MM.1S (cell line): ENCODE data around the gene ENDOU.

Experiments
- DNase-seq: peaks from one replicate; pipeline ENCODE4 v3.0.0-alpha.2; 2015
- H2AFZ ChIP-seq: fragments of 300-600 bp; sonication (generic); 2 replicates; pipeline ENCODE4 v1.6.0; 2016; ENCODE audit warnings: antibody characterized with exemption, low read length
- H3F3A ChIP-seq: fragments of 300-600 bp; sonication (generic); 2 replicates; pipeline ENCODE4 v1.6.1; 2016; ENCODE audit warnings: mild to moderate bottlenecking, antibody characterized with exemption, low read length, moderate library complexity, mixed read lengths; ENCODE audit not compliant: insufficient read depth
- H3K27ac ChIP-seq: fragments of 300-600 bp; sonication (generic); 2 replicates; pipeline ENCODE4 v1.5.1; 2016; ENCODE audit warnings: mild to moderate bottlenecking, low read length
- H3K27me3 ChIP-seq: fragments of 300-600 bp; sonication (generic); replicated peaks from 2 replicates; pipeline ENCODE4 v1.6.0; 2016; ENCODE audit warnings: low read length; ENCODE audit not compliant: insufficient read depth
- H3K36me3 ChIP-seq: fragments of 300-600 bp; sonication (generic); replicated peaks from 2 replicates; pipeline ENCODE4 v1.6.1; 2016; ENCODE audit warnings: mild to moderate bottlenecking, low read length, mixed read lengths; ENCODE audit not compliant: insufficient read depth
- H3K4me1 ChIP-seq: fragments of 300-600 bp; sonication (generic); 2 replicates; pipeline ENCODE4 v1.6.1; 2016; ENCODE audit warnings: low read length, mixed read lengths
- H3K4me2 ChIP-seq: fragments of 300-600 bp; sonication (generic); 2 replicates; pipeline ENCODE4 v1.6.0; 2016; ENCODE audit warnings: low read depth, low read length
- H3K4me3 ChIP-seq: fragments of 300-600 bp; sonication (generic); 2 replicates; pipeline ENCODE4 v1.5.1; 2016; ENCODE audit warnings: low read length, mixed read lengths
- H3K79me2 ChIP-seq: fragments of 300-600 bp; sonication (generic); 2 replicates; pipeline ENCODE4 v1.6.1; 2016; ENCODE audit warnings: mixed run types, low read length, mixed read lengths
- H3K9ac ChIP-seq: fragments of 300-600 bp; sonication (generic); 2 replicates; pipeline ENCODE4 v1.6.1; 2016; ENCODE audit warnings: low read length, mixed read lengths
- H3K9me2 ChIP-seq: fragments of 300-600 bp; sonication (generic); replicated peaks from 2 replicates; pipeline ENCODE4 v1.6.1; 2016; ENCODE audit warnings: mild to moderate bottlenecking, low read length, mixed read lengths; ENCODE audit not compliant: insufficient read depth
- H3K9me3 ChIP-seq: fragments of 300-600 bp; sonication (generic); replicated peaks from 2 replicates; pipeline ENCODE4 v1.6.1; 2016; ENCODE audit warnings: mild to moderate bottlenecking, low read length, mixed read lengths; ENCODE audit not compliant: insufficient read depth
- H4K20me1 ChIP-seq: fragments of 300-600 bp; sonication (generic); 2 replicates; pipeline ENCODE4 v1.6.1; 2016; ENCODE audit warnings: mild to moderate bottlenecking, low read length, moderate library complexity, mixed read lengths; ENCODE audit not compliant: insufficient read depth
- EZH2 ChIP-seq: fragments of 300-600 bp; sonication (generic); optimal IDR thresholded peaks from 2 replicates; pipeline ENCODE3; 2017; ENCODE audit warnings: low read depth, mild to moderate bottlenecking, antibody characterized with exemption, low read length, mixed read lengths
- EZH2phosphoT487 ChIP-seq: fragments of 300-600 bp; sonication (generic); IDR thresholded peaks from 2 replicates; pipeline ENCODE4 v1.6.1; 2018; ENCODE audit warnings: antibody characterized with exemption, low read length
- TF ChIP-seq, protein P1 (sequence below): fragments of 300-600 bp; sonication (generic); IDR thresholded peaks from 2 replicates; pipeline ENCODE4 v1.5.1; 2016; ENCODE audit warnings: antibody characterized with exemption, low read length, mixed read lengths

ENDOU gene

DNA sequence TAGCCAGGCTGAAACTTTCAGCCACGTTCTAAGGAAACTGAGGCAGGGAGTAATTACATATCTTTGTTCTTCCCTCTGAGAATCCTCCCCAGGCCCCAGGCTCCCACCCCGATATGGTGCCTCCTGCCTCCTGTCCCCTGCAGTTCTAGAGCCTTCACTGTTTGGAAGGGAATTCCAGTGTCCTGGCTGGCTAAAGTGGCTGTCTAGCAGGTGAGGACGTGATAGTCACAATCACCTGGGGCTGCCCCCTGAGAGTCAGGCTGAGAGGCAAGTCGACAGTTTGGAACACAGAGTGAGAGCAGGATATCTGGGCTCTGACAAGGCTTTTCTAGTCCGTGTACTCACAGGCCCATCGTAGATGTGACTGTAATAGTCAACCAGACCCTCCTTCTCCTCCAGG is 13.1 kb downstream of the ENDOU start:
- Histone ChIP-seq H3K36me3 (no peaks in the 10 kb centered on the region), H3K4me3 (no peak overlapping the region)
- no peak for TF ChIP-seq EZH2phosphoT487
- no peak for TF ChIP-seq EZH2
- TF ChIP-seq, protein P1, sequence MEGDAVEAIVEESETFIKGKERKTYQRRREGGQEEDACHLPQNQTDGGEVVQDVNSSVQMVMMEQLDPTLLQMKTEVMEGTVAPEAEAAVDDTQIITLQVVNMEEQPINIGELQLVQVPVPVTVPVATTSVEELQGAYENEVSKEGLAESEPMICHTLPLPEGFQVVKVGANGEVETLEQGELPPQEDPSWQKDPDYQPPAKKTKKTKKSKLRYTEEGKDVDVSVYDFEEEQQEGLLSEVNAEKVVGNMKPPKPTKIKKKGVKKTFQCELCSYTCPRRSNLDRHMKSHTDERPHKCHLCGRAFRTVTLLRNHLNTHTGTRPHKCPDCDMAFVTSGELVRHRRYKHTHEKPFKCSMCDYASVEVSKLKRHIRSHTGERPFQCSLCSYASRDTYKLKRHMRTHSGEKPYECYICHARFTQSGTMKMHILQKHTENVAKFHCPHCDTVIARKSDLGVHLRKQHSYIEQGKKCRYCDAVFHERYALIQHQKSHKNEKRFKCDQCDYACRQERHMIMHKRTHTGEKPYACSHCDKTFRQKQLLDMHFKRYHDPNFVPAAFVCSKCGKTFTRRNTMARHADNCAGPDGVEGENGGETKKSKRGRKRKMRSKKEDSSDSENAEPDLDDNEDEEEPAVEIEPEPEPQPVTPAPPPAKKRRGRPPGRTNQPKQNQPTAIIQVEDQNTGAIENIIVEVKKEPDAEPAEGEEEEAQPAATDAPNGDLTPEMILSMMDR: no peak

GRCh38 chr12:47711448-47711847 is 13.8 kb downstream of the ENDOU start:
- Histone ChIP-seq H3K27ac (no peak overlapping the region), H3K4me3 (no peak overlapping the region)
- DNase-seq: no peak

More for the DNA sequence above, 13.1 kb downstream of the ENDOU start:
- Histone ChIP-seq H3F3A (no peaks in the 10 kb centered on the region; the same call in 1 of the 2 replicates), H3K4me2 (no peak overlapping the region), H3K79me2 (peaks cover 7% of the 10 kb centered on the region; the same call in 1 of the 2 replicates), H4K20me1 (no peaks in the 10 kb centered on the region), H3K9me3 (no peaks in the 10 kb centered on the region), H3K9me2 (no peaks in the 10 kb centered on the region), H3K4me1 (peaks cover 15% of the 10 kb centered on the region), H3K27ac (no peak overlapping the region), H3K9ac (no peak overlapping the region), H2AFZ (no peak overlapping the region), H3K27me3 (no peaks in the 10 kb centered on the region)
- no peak for DNase-seq

GRCh38 chr12:47710278-47710677 is 15.0 kb downstream of the ENDOU start:
- Histone ChIP-seq H3K4me2 (no peak overlapping the region), H3K9me2 (no peaks in the 10 kb centered on the region), H3F3A (peaks cover 11% of the 10 kb centered on the region), H2AFZ (no peak overlapping the region), H4K20me1 (no peaks in the 10 kb centered on the region), H3K9me3 (no peaks in the 10 kb centered on the region), H3K79me2 (peaks cover 24% of the 10 kb centered on the region), H3K27ac (no peak overlapping the region), H3K9ac (no peak overlapping the region), H3K4me1 (peaks cover 12% of the 10 kb centered on the region), H3K4me3 (no peak overlapping the region), H3K27me3 (no peaks in the 10 kb centered on the region), H3K36me3 (no peaks in the 10 kb centered on the region)
- DNase-seq: no peak
- TF ChIP-seq EZH2phosphoT487 (no peak), EZH2 (no peak)
- TF ChIP-seq, protein P1: no peak

More at GRCh38 chr12:47711448-47711847, 13.8 kb downstream of the ENDOU start:
- H2AFZ ChIP-seq: no peak overlapping the region
- H3K9me3 ChIP-seq: no peaks in the 10 kb centered on the region
- H3F3A ChIP-seq: peaks cover 6% of the 10 kb centered on the region
- H3K27me3 ChIP-seq: no peaks in the 10 kb centered on the region
- no peaks in the 10 kb centered on the region for H3K36me3 ChIP-seq
- peaks cover 13% of the 10 kb centered on the region for H3K79me2 ChIP-seq
- H3K9ac ChIP-seq: no peak overlapping the region
- TF ChIP-seq, protein P1: no peak
- no peaks in the 10 kb centered on the region for H4K20me1 ChIP-seq
- H3K4me2 ChIP-seq: no peak overlapping the region
- no peaks in the 10 kb centered on the region for H3K9me2 ChIP-seq
- peaks cover 12% of the 10 kb centered on the region for H3K4me1 ChIP-seq
